Endothelial cell (in vitro differentiated cells): Measurements from ENCODE around the gene SGSM2. TPM values are rescaled to one million over a fixed set of nuclear protein-coding genes. Genes with fewer than 3 reads are reported as not detected.

Source experiments
- DNase-seq: peaks from one replicate; pipeline ENCODE4 v3.0.0; 2021; ENCODE audit warnings: low spot score
- H3K27ac Mint-ChIP-seq: one replicate; pipeline ENCODE4 v1.8.0; 2021; ENCODE audit warnings: mixed read lengths, inconsistent platforms; ENCODE audit not compliant: unreplicated experiment
- H3K27me3 Mint-ChIP-seq: one replicate; pipeline ENCODE4 v1.8.0; 2021; ENCODE audit warnings: mild to moderate bottlenecking, moderate library complexity, mixed read lengths, inconsistent platforms; ENCODE audit not compliant: unreplicated experiment
- H3K36me3 Mint-ChIP-seq: one replicate; pipeline ENCODE4 v1.8.0; 2021; ENCODE audit warnings: mild to moderate bottlenecking, low read depth, mixed read lengths, inconsistent platforms; ENCODE audit not compliant: unreplicated experiment
- H3K4me1 Mint-ChIP-seq: one replicate; pipeline ENCODE4 v1.8.0; 2021; ENCODE audit warnings: mild to moderate bottlenecking, mixed read lengths, inconsistent platforms; ENCODE audit not compliant: unreplicated experiment
- H3K4me3 Mint-ChIP-seq: one replicate; pipeline ENCODE4 v1.8.0; 2021; ENCODE audit warnings: mild to moderate bottlenecking, mixed read lengths, inconsistent platforms; ENCODE audit not compliant: unreplicated experiment
- H3K9me3 Mint-ChIP-seq: one replicate; pipeline ENCODE4 v1.8.0; 2021; ENCODE audit warnings: mixed read lengths, inconsistent platforms; ENCODE audit not compliant: unreplicated experiment
- CTCF ChIP-seq: fragments of 200-600 bp; sonication (generic); IDR thresholded peaks from one replicate; pipeline ENCODE4 v1.5.0; 2021; ENCODE audit warnings: antibody characterized with exemption; ENCODE audit not compliant: unreplicated experiment
- total RNA-seq: library from RNA; stranded (reverse); fragmentation: NEBNext Ultra II Directional; extraction: Animal tissue kit (Norgen Biotek cat#: 25700); gene quantifications from one replicate; pipeline ENCODE4 v1.2.1, GENCODE V29; 2021; ENCODE audit not compliant: unreplicated experiment

The SGSM2 gene
- total RNA-seq, 1 donor from 2014 or later, result 65.4 TPM

GRCh38 chr17:2383628-2384167 lies 46.4 kb downstream of the SGSM2 start:
- Mint-ChIP-seq H3K27ac (no peak overlapping the region), H3K36me3 (peaks cover 18% of the 10 kb centered on the region), H3K9me3 (no peaks in the 10 kb centered on the region), H3K4me3 (no peak overlapping the region), H3K4me1 (peaks cover 11% of the 10 kb centered on the region), H3K27me3 (peaks cover 8% of the 10 kb centered on the region)
- no peak for TF ChIP-seq CTCF
- no peak for DNase-seq

- no peak for TF ChIP-seq CTCF
- DNase-seq, result no peak
- H3K27ac Mint-ChIP-seq, result no peak overlapping the region
- peaks cover 8% of the 10 kb centered on the region for H3K27me3 Mint-ChIP-seq
- H3K36me3 Mint-ChIP-seq, result peaks cover 16% of the 10 kb centered on the region
- H3K4me1 Mint-ChIP-seq, result peaks cover 11% of the 10 kb centered on the region
- no peaks in the 10 kb centered on the region for H3K9me3 Mint-ChIP-seq
- H3K4me3 Mint-ChIP-seq, result no peak overlapping the region
Observed at GRCh38 chr17:2384439-2385127, 47.3 kb downstream of the SGSM2 start.

GRCh38 chr17:2385240-2386210 lies 48.2 kb downstream of the SGSM2 start:
- no peaks in the 10 kb centered on the region for H3K9me3 Mint-ChIP-seq
- peaks cover 16% of the 10 kb centered on the region for H3K36me3 Mint-ChIP-seq
- no peak overlapping the region for H3K27ac Mint-ChIP-seq
- H3K27me3 Mint-ChIP-seq, result peaks cover 13% of the 10 kb centered on the region
- no peak overlapping the region for H3K4me3 Mint-ChIP-seq
- TF ChIP-seq CTCF, result no peak
- peaks cover 11% of the 10 kb centered on the region for H3K4me1 Mint-ChIP-seq
- DNase-seq, result no peak

- Mint-ChIP-seq H3K27ac (no peak overlapping the region), H3K27me3 (peaks cover 16% of the 10 kb centered on the region), H3K36me3 (peaks cover 18% of the 10 kb centered on the region), H3K4me1 (peaks cover 13% of the 10 kb centered on the region), H3K9me3 (no peaks in the 10 kb centered on the region), H3K4me3 (no peak overlapping the region)
- DNase-seq, result no peak
- TF ChIP-seq CTCF, result no peak
Observed at GRCh38 chr17:2386400-2387085, 49.2 kb downstream of the SGSM2 start.
